Psoas muscle (tissue), 8 donors: ENCODE data around the gene BRAT1. TPM values are rescaled to one million over a fixed set of nuclear protein-coding genes. Genes with fewer than 3 reads are reported as not detected.

Experiments
- ATAC-seq, 4 donors: fragments of 200-7000 bp; cut with Tn5 transposase; one replicate each; pipeline ENCODE4 v1.9.1; 2020; ENCODE audit warnings: moderate library complexity in 3 of 4, mild to moderate bottlenecking in 2 of 4
- DNase-seq, 2 donors: peaks; one replicate each; pipeline ENCODE4 v3.0.0-alpha.2; 2020
- H3K27ac ChIP-seq: fragments of 200-600 bp; one replicate; pipeline ENCODE4 v1.8.0; 2022
- H3K27me3 ChIP-seq, 3 donors: fragments of 200-600 bp in 1 of 3; one replicate each; pipeline versions ENCODE4 v1.6.1 to v1.8.0; 2013 to 2022; ENCODE audit warnings: low read length in 2 of 3, mild to moderate bottlenecking in 2 of 3, moderate library complexity in 1 of 3; ENCODE audit not compliant: insufficient read depth in 3 of 3
- H3K36me3 ChIP-seq, 2 donors: fragments of 200-600 bp in 1 of 2; one replicate each; pipeline versions ENCODE4 v1.6.1 to v1.8.0; 2013 to 2022; ENCODE audit warnings: low read depth in 1 of 2, mild to moderate bottlenecking in 1 of 2, moderate library complexity in 1 of 2; ENCODE audit not compliant: insufficient read depth in 1 of 2
- H3K4me1 ChIP-seq: fragments of 200-600 bp; one replicate; pipeline ENCODE4 v1.8.0; 2022
- H3K4me3 ChIP-seq: fragments of 200-600 bp; one replicate; pipeline ENCODE4 v1.8.0; 2022; ENCODE audit warnings: mild to moderate bottlenecking
- H3K9me3 ChIP-seq: fragments of 200-600 bp; one replicate; pipeline ENCODE4 v1.8.0; 2022
- CTCF ChIP-seq: fragments of 200-600 bp; IDR thresholded peaks from one replicate; pipeline ENCODE4 v1.8.0; 2022; ENCODE audit warnings: antibody characterized with exemption
- WGBS, 3 donors: extraction: QIAGEN DNeasy Blood & Tissue Kit; methylation state at CpG; one replicate each; pipeline versions ENCODE4 v1.1.6 to v1.1.7; 2013; 5-methylcytosine and 5-hydroxymethylcytosine counted together
- intact Hi-C, 2 donors: fragments of 100-400 bp; cut with DNase I; formaldehyde crosslinking; loops; one replicate each; pipeline versions ENCODE4 v1.11.0 to v1.14.2; 2022
- polyA plus RNA-seq, 3 donors: library from polyadenylated mRNA; stranded (reverse); fragments of 200-250 nt; gene quantifications; one replicate each; pipeline ENCODE4 v1.2.3, GENCODE V29; 2013
- total RNA-seq, 4 donors: library from RNA; stranded (reverse); fragmentation: NEBNext Ultra II Directional in 2 of 4; extraction: Animal tissue kit (Norgen Biotek cat#: 25700) in 2 of 4; gene quantifications; one replicate each; pipeline versions ENCODE4 v1.2.1 to v1.2.4, GENCODE V29; 2021 to 2023
- donor health status: healthy with polysubstance abuse.
- donor health status: DM: no; HTN: no; CAD: no; lungs with moderate emphysema.
- donor health status: Bipolar disorder and iron deficiency.
- donor health status: healthy.
- donor health status: DM: yes; HTN: yes; CAD: no.
- donor health status: DM: no; HTN: no; CAD: no.
- donor health status: DM: no; HTN: no; CAD: no.
- donor health status: DM: yes; HTN: yes; CAD: no.

The BRAT1 gene
- total and polyA plus RNA-seq, 7 donors = 11.9 to 14.8 (median 13.2) TPM

- no peak for ATAC-seq
- peak overlapping the region; percentile 64 for H3K27ac ChIP-seq
- WGBS, 3 donors = 7 to 20% (median 7%) methylated on average over 44 to 53 of the region's 53 CpGs
- no peaks in the 10 kb centered on the region for H3K27me3 ChIP-seq
- no peak for DNase-seq
- peaks cover 19% of the 10 kb centered on the region for H3K4me1 ChIP-seq
- no peaks in the 10 kb centered on the region for H3K36me3 ChIP-seq
- intact Hi-C loops = loop anchor here in 1 of 2 donors (5.0 kb wide), 1 partner anchor 73 kb away; the partner anchor contains the start of gene TTYH3
- H3K4me3 ChIP-seq = peak overlapping the region; percentile 92
- TF ChIP-seq CTCF = no peak
- no peaks in the 10 kb centered on the region for H3K9me3 ChIP-seq
Measured at GRCh38 chr7:2559283-2559950, 4.1 kb upstream of the BRAT1 start.

GRCh38 chr7:2558629-2559282 is 3.4 kb upstream of the BRAT1 start, which contains the start of gene IQCE:
TSS of gene IQCE (plus strand) at chr7:2558979. CDS start at chr7:2559182, 203 bp downstream.
- WGBS, 3 donors = 1 to 5% (median 2%) methylated on average over 38 to 66 of the region's 66 CpGs
- Histone ChIP-seq H3K27me3 (no peaks in the 10 kb centered on the region), H3K9me3 (no peaks in the 10 kb centered on the region), H3K36me3 (peaks cover 0 to 4% of the 10 kb centered on the region in 2 donors), H3K4me3 (peak within 1 kb of the TSS; percentile 92), H3K27ac (peak within 1 kb of the TSS; percentile 64), H3K4me1 (peaks cover 26% of the 10 kb centered on the region)
- no peak for TF ChIP-seq CTCF
- intact Hi-C loops = loop anchor here in 1 of 2 donors (5.0 kb wide), 1 partner anchor 74 kb away; the partner anchor contains the start of gene TTYH3
- peak; percentile 76 to 82 (median 81) for ATAC-seq
- peak; percentile 96 to 97 for DNase-seq

DNA sequence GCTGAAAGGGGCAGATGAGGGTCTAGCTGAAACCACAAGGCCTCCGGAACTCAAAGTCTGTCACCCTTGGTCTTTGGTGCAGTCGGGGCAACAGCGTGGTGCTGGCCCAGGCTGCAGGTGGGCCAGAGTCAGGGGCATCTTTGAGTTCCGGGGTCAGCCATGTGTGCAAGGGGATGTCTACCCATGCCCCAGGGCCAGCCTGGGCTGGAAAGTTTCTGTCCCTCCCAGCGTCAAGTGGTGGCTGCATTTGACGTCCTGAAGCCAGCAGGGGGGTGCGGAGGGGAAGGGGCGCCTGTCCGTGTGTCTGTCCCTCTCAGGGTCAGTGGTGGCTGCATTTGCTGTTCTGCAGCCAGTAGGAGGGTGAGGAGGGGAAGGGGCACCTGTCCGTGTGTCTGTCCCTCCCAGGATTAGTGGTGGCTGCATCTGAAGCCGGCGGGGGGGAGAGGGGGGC is 638 bp downstream of the BRAT1 start:
- WGBS, 3 donors = 5 to 10% (median 6%) methylated on average over 10 to 12 of the region's 12 CpGs
- no peak for ATAC-seq
- intact Hi-C loops = loop anchor here in 1 of 2 donors (5.0 kb wide), 1 partner anchor 78 kb away; the partner anchor contains the start of gene TTYH3
- peak overlapping the region; percentile 91 for H3K4me3 ChIP-seq
- peaks cover 0 to 21% of the 10 kb centered on the region in 2 donors for H3K36me3 ChIP-seq
- H3K27me3 ChIP-seq = no peaks in the 10 kb centered on the region
- H3K4me1 ChIP-seq = peaks cover 23% of the 10 kb centered on the region
- TF ChIP-seq CTCF = no peak
- H3K9me3 ChIP-seq = no peaks in the 10 kb centered on the region
- no peak for DNase-seq
- peak overlapping the region; percentile 99 for H3K27ac ChIP-seq

- no peak for TF ChIP-seq CTCF
- Histone ChIP-seq H3K36me3 (peaks cover 0 to 24% of the 10 kb centered on the region in 2 donors), H3K27ac (peak overlapping the region; percentile 16), H3K27me3 (no peaks in the 10 kb centered on the region), H3K9me3 (no peaks in the 10 kb centered on the region), H3K4me1 (peaks cover 23% of the 10 kb centered on the region), H3K4me3 (peak overlapping the region; percentile 91)
- DNase-seq = peak in 1 of 2 donors; percentile 27
- WGBS, 3 donors = 61 to 78% (median 66%) methylated on average over 16 of the region's 16 CpGs
- intact Hi-C loops = no loop called here
- no peak for ATAC-seq
Measured at GRCh38 chr7:2553831-2554581, 1.3 kb downstream of the BRAT1 start.
